RWPE2 (cell line): ENCODE data around the gene CHD9NB.
A peak's percentile ranks its signal among the peaks of the same experiment; 100 is the strongest.
"Not testable (repeated sequence)": the region's sequence is repeated elsewhere in the genome, so short reads cannot be mapped to it uniquely, and the experiment has no call there.

Source experiments
- ATAC-seq: fragments of 200-7000 bp; cut with Tn5 transposase; 3 replicates; pipeline ENCODE4 v1.9.1; 2021; ENCODE audit warnings: low read depth
- DNase-seq: peaks from one replicate; pipeline ENCODE4 v3.0.0-alpha.2; 2020; ENCODE audit warnings: low spot score
- H3K27ac ChIP-seq: fragments of 450-650 bp; 2 replicates; pipeline ENCODE4 v1.5.1; 2017; ENCODE audit warnings: mild to moderate bottlenecking; ENCODE audit not compliant: poor library complexity, severe bottlenecking
- H3K27me3 ChIP-seq: fragments of 250-450 bp; sonication (Bioruptor Pico); 2 replicates; pipeline ENCODE4 v1.5.1; 2021; ENCODE audit warnings: mild to moderate bottlenecking, moderate library complexity; ENCODE audit not compliant: insufficient read depth, poor library complexity, severe bottlenecking
- H3K36me3 ChIP-seq: fragments of 250-450 bp; sonication (Bioruptor Pico); 2 replicates; pipeline ENCODE4 v1.5.1; 2020; ENCODE audit warnings: low read depth, mild to moderate bottlenecking, moderate library complexity
- H3K4me1 ChIP-seq: fragments of 250-450 bp; sonication (Bioruptor Pico); 2 replicates; pipeline ENCODE4 v1.5.1; 2021; ENCODE audit warnings: mild to moderate bottlenecking, moderate library complexity; ENCODE audit not compliant: insufficient read depth, poor library complexity, severe bottlenecking
- H3K4me3 ChIP-seq: fragments of 250-450 bp; sonication (Bioruptor Pico); 2 replicates; pipeline ENCODE4 v1.5.1; 2021; ENCODE audit warnings: mild to moderate bottlenecking, moderate library complexity; ENCODE audit not compliant: severe bottlenecking
- H3K9me3 ChIP-seq: fragments of 250-450 bp; sonication (Bioruptor Pico); 2 replicates; pipeline ENCODE4 v1.5.1; 2021; ENCODE audit warnings: mild to moderate bottlenecking, moderate library complexity; ENCODE audit not compliant: severe bottlenecking
- TF ChIP-seq, protein P1 (sequence below): fragments of 450-650 bp; IDR thresholded peaks from one replicate; pipeline ENCODE4 v1.5.1; 2017; ENCODE audit warnings: mild to moderate bottlenecking, moderate library complexity; ENCODE audit not compliant: poor library complexity, severe bottlenecking

The CHD9NB gene

GRCh38 chr16:53054670-53055485 is 2.2 kb upstream of the CHD9NB start, which contains the start of gene CHD9:
TSS of gene CHD9 (plus strand) at chr16:53054991. CDS start at chr16:53156090, 101,099 bp downstream.
- peak; percentile 65 for ATAC-seq
- peak within 1 kb of the TSS; percentile 93 for H3K27ac ChIP-seq
- H3K27me3 ChIP-seq, result no peaks in the 10 kb centered on the region
- H3K4me1 ChIP-seq, result peaks cover 21% of the 10 kb centered on the region
- no peaks in the 10 kb centered on the region for H3K36me3 ChIP-seq
- TF ChIP-seq, protein P1, sequence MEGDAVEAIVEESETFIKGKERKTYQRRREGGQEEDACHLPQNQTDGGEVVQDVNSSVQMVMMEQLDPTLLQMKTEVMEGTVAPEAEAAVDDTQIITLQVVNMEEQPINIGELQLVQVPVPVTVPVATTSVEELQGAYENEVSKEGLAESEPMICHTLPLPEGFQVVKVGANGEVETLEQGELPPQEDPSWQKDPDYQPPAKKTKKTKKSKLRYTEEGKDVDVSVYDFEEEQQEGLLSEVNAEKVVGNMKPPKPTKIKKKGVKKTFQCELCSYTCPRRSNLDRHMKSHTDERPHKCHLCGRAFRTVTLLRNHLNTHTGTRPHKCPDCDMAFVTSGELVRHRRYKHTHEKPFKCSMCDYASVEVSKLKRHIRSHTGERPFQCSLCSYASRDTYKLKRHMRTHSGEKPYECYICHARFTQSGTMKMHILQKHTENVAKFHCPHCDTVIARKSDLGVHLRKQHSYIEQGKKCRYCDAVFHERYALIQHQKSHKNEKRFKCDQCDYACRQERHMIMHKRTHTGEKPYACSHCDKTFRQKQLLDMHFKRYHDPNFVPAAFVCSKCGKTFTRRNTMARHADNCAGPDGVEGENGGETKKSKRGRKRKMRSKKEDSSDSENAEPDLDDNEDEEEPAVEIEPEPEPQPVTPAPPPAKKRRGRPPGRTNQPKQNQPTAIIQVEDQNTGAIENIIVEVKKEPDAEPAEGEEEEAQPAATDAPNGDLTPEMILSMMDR, result peak; percentile 99
- DNase-seq, result peak; percentile 87
- H3K9me3 ChIP-seq, result no peaks in the 10 kb centered on the region
- H3K4me3 ChIP-seq, result peak within 1 kb of the TSS; percentile 57

DNA sequence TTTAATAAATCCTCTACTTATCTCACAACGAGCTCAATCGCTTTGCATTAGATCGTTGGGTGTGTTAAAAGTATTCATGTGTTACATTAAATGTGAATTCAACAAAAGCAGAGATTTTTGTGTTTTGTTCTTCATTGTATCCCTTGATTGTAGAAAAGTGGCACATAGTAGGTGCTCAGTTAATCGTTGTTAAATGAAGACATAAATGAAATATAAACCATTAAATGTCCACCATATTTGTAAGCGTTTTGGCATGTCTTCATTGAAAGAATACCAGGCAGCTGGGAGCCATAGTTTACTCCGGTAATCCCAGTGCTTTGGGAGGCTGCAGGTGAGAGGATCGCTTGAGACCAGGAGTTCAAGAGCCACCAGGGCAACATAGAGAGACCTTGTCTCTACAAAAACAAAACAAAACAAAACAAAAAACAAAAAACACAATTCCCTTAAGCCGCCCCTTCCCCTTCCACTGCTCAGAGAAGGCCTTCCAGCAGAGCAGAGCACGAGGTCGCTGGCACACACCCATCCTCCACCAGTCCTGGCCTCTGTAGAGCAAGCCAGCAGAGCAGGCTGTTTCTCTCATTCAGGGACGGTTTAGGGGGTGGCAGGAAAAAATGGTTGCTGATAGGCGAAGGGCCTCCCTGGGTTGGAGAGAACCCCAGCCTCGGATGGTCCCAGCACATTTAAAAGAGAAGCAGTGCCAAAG is 1.4 kb upstream of the CHD9NB start:
- TF ChIP-seq, protein P1, result no peak
- H3K27me3 ChIP-seq, result no peaks in the 10 kb centered on the region
- H3K9me3 ChIP-seq, result no peaks in the 10 kb centered on the region
- peak overlapping the region; percentile 57 for H3K4me3 ChIP-seq
- peak overlapping the region; percentile 93 for H3K27ac ChIP-seq
- no peaks in the 10 kb centered on the region for H3K36me3 ChIP-seq
- ATAC-seq (no peak), DNase-seq (no peak)
- H3K4me1 ChIP-seq, result peaks cover 21% of the 10 kb centered on the region

- H3K4me1 ChIP-seq, result peaks cover 17% of the 10 kb centered on the region
- not testable (repeated sequence) for H3K27me3 ChIP-seq, ATAC-seq, H3K36me3 ChIP-seq, H3K9me3 ChIP-seq, H3K4me3 ChIP-seq, DNase-seq, H3K27ac ChIP-seq
These were observed 1.4 kb downstream of the CHD9NB start for GRCh38 chr16:53051255-53051654.

- H3K9me3 ChIP-seq, result no peaks in the 10 kb centered on the region
- DNase-seq (no peak), ATAC-seq (no peak)
- no peak overlapping the region for H3K27ac ChIP-seq
- no peaks in the 10 kb centered on the region for H3K36me3 ChIP-seq
- H3K4me3 ChIP-seq, result no peak overlapping the region
- TF ChIP-seq, protein P1, result no peak
- no peaks in the 10 kb centered on the region for H3K27me3 ChIP-seq
- H3K4me1 ChIP-seq, result peaks cover 13% of the 10 kb centered on the region
These were observed 4.4 kb downstream of the CHD9NB start for GRCh38 chr16:53048139-53048915.

- H3K9me3 ChIP-seq, H3K36me3 ChIP-seq, ATAC-seq, H3K27ac ChIP-seq, H3K4me3 ChIP-seq, DNase-seq, H3K27me3 ChIP-seq: not testable (repeated sequence)
- peaks cover 19% of the 10 kb centered on the region for H3K4me1 ChIP-seq
These were observed 5.2 kb downstream of the CHD9NB start for GRCh38 chr16:53047515-53047914.
